Endothelial cell of umbilical vein (primary cell): ENCODE measurements around the gene ST6GAL1. TPM values are rescaled to one million over a fixed set of nuclear protein-coding genes. Genes with fewer than 3 reads are reported as not detected.

Experiments used
- BruUV-seq: library from RNA; stranded (reverse); fragments of 400-500 nt; replicated peaks from 2 replicates; lab custom pipeline; 2021; lab: Mats Ljungman, UMichigan
- CTCF ChIA-PET: fragments of 300-600, 350-600 bp; sonication (Branson Sonifier 250); formaldehyde crosslinking; loops from one replicate; lab custom pipeline; 2021; ENCODE audit warnings: antibody characterized with exemption, inconsistent platforms; lab: Charles Lee
- POLR2A ChIA-PET: fragments of 300-600, 350-600 bp; sonication (Branson Sonifier 250); formaldehyde crosslinking; loops from one replicate; lab custom pipeline; 2021; ENCODE audit warnings: antibody characterized with exemption, inconsistent platforms; lab: Charles Lee
- DNase-seq: peaks from one replicate; pipeline ENCODE4 v3.0.0-alpha.2; 2011; ENCODE audit warnings: low read depth, low spot score
- FAIRE-seq: peaks from 2 replicates; lab custom pipeline; 2011; peaks lifted over from hg19 to GRCh38; lab: Jason Lieb, UNC
- H2AFZ ChIP-seq: 2 replicates; pipeline ENCODE4 v1.6.0; 2012; ENCODE audit warnings: low read depth, low read length, control low read depth, inconsistent platforms
- H3K27ac ChIP-seq: 2 replicates; pipeline ENCODE4 v1.5.1; 2011; ENCODE audit warnings: low read depth, mild to moderate bottlenecking, control low read depth, low read length, moderate library complexity; ENCODE audit not compliant: insufficient read depth
- H3K27me3 ChIP-seq, 2 experiments: 2 replicates each; pipeline versions ENCODE4 v1.6.0 to v1.6.1; 2011; ENCODE audit warnings: low read length in 2 of 2, mixed read lengths in 1 of 2; ENCODE audit not compliant: control insufficient read depth in 2 of 2, insufficient read depth in 2 of 2
- H3K36me3 ChIP-seq, 2 experiments: 2 replicates in 1 of 2; 3 replicates in 1 of 2; pipeline ENCODE4 v1.5.1; 2011; ENCODE audit warnings: low read length in 2 of 2, mild to moderate bottlenecking in 1 of 2, moderate library complexity in 1 of 2; ENCODE audit not compliant: control insufficient read depth in 2 of 2, insufficient read depth in 2 of 2; ENCODE audit errors: extremely low read depth in 1 of 2
- H3K4me1 ChIP-seq: 3 replicates; pipeline ENCODE4 v1.5.1; 2011; ENCODE audit warnings: mild to moderate bottlenecking, low read length; ENCODE audit not compliant: control insufficient read depth, insufficient read depth; ENCODE audit errors: extremely low read depth
- H3K4me2 ChIP-seq: 2 replicates; pipeline ENCODE4 v1.6.1; 2011; ENCODE audit warnings: low read length, control low read depth, mixed read lengths; ENCODE audit not compliant: insufficient read depth
- H3K4me3 ChIP-seq, 3 experiments: fragments of 200-600 bp in 1 of 3; sonication (generic), shearing (Covaris generic) in 1 of 3; replicated peaks in 1 of 3; 2 replicates each; pipeline ENCODE4 v1.5.1; 2011 to 2016; ENCODE audit warnings: control low read depth in 3 of 3, low read length in 3 of 3, mild to moderate bottlenecking in 2 of 3, inconsistent platforms in 1 of 3, low read depth in 1 of 3, moderate library complexity in 1 of 3; ENCODE audit not compliant: insufficient read depth in 1 of 3
- H3K79me2 ChIP-seq: 2 replicates; pipeline ENCODE4 v1.6.0; 2012; ENCODE audit warnings: low read length, inconsistent platforms; ENCODE audit not compliant: control insufficient read depth, insufficient read depth
- H3K9ac ChIP-seq: replicated peaks from 2 replicates; pipeline ENCODE3; 2011; ENCODE audit warnings: low read length, control low read depth; ENCODE audit not compliant: insufficient read depth; ENCODE audit errors: extremely low read depth
- H3K9me1 ChIP-seq: replicated peaks from 3 replicates; pipeline ENCODE4 v1.6.0; 2011; ENCODE audit warnings: mild to moderate bottlenecking, low read length; ENCODE audit not compliant: control insufficient read depth, insufficient read depth; ENCODE audit errors: extremely low read depth
- H3K9me3 ChIP-seq: replicated peaks from 2 replicates; pipeline ENCODE4 v1.5.1; 2012; ENCODE audit warnings: low read length, inconsistent platforms; ENCODE audit not compliant: control insufficient read depth, insufficient read depth
- H4K20me1 ChIP-seq: replicated peaks from 2 replicates; pipeline ENCODE3; 2011; ENCODE audit warnings: mild to moderate bottlenecking, low read length; ENCODE audit not compliant: control insufficient read depth, insufficient read depth; ENCODE audit errors: extremely low read depth
- EZH2 ChIP-seq: IDR thresholded peaks from 2 replicates; pipeline ENCODE4 v1.6.1; 2012; ENCODE audit warnings: borderline replicate concordance, low read depth, mild to moderate bottlenecking, moderate library complexity, low read length, inconsistent platforms; ENCODE audit not compliant: severe bottlenecking
- FOS ChIP-seq: IDR thresholded peaks from 2 replicates; pipeline ENCODE4 v1.6.1; 2011; ENCODE audit warnings: mild to moderate bottlenecking, low read length, moderate library complexity, borderline replicate concordance; ENCODE audit not compliant: insufficient read depth
- GATA2 ChIP-seq: IDR thresholded peaks from 2 replicates; pipeline ENCODE4 v1.7.0; 2011; ENCODE audit warnings: low read depth, mild to moderate bottlenecking, moderate library complexity, mixed read lengths, low read length; ENCODE audit not compliant: insufficient read length, insufficient read depth
- JUN ChIP-seq: IDR thresholded peaks from 2 replicates; pipeline ENCODE4 v1.6.1; 2011; ENCODE audit warnings: borderline replicate concordance, low read depth; ENCODE audit not compliant: insufficient read length, insufficient read depth
- MAX ChIP-seq: IDR thresholded peaks from 2 replicates; pipeline ENCODE4 v1.6.1; 2011; ENCODE audit not compliant: insufficient read depth, insufficient read length
- MYC ChIP-seq: IDR thresholded peaks from one replicate; pipeline ENCODE4 v1.6.1; 2011; ENCODE audit warnings: mild to moderate bottlenecking, low read depth, low read length
- POLR2A ChIP-seq: IDR thresholded peaks from 2 replicates; pipeline ENCODE4 v1.6.1; 2012; ENCODE audit warnings: low read depth, mild to moderate bottlenecking, control low read depth, low read length
- POLR2AphosphoS5 ChIP-seq: IDR thresholded peaks from 2 replicates; pipeline ENCODE4 v1.6.1; 2012; ENCODE audit warnings: low read depth, mild to moderate bottlenecking, control low read depth, low read length, moderate library complexity; ENCODE audit not compliant: insufficient read depth
- dilution Hi-C: fragments of 300-500 bp; cut with MboI; formaldehyde crosslinking; loops from one replicate; pipeline ENCODE4 v1.15.0; 2019; ENCODE audit warnings: low sequenced_read_pairs; ENCODE audit not compliant: extremely low pct_ligation_motif_present
- intact Hi-C: fragments of 100-400 bp; cut with micrococcal nuclease; formaldehyde crosslinking; loops from one replicate; pipeline ENCODE4 v1.10.0; 2022
- polyA plus RNA-seq, 4 experiments: library from polyadenylated mRNA; depleted of rRNA in 3 of 4; stranded (reverse) in 3 of 4; unstranded in 1 of 4; fragments of >200 nt; gene quantifications; 2 replicates each; pipeline versions ENCODE4 v1.2.1 to v1.2.3, GENCODE V29; 2011 to 2012; ENCODE audit warnings: missing spikeins in 1 of 4
- total RNA-seq: library from RNA; stranded (reverse); gene quantifications from 2 replicates; pipeline ENCODE4 v1.2.3, GENCODE V29; 2021
- TF ChIP-seq, protein P1 (sequence below), 2 donors: IDR thresholded peaks; 1 replicate in 1 of 2; 2 replicates in 1 of 2; pipeline ENCODE4 v1.5.1; 2011; ENCODE audit warnings: low read length in 2 of 2, mild to moderate bottlenecking in 2 of 2, moderate library complexity in 2 of 2, control low read depth in 1 of 2, inconsistent platforms in 1 of 2, low read depth in 1 of 2; ENCODE audit not compliant: insufficient read depth in 1 of 2; ENCODE audit errors: extremely low read depth in 1 of 2

Gene ST6GAL1
- total and polyA plus RNA-seq, 2 donors (not counting 3 experiments of a cell fraction or from before 2014, with no cell fraction given) = 63.9 to 101 TPM

DNA sequence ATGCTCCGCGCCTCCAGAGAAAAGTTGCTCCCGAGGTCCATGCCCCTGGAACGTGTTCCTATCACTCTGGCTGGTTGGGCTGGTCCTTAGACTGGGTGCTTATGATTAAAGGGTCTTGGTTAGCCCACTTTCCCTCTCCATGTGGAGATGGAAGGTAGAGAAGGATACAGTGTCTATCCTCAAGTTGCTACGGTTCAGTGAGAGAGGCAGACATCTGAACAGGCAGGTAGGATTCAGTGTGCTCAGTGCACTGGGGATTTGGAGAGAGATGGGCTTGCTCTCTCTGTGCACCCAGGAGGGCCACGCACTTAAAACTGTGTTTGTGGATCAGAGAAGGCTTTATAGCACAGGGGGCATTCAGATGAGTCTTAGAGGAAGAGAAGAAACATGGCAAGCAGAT is 146.0 kb downstream of the ST6GAL1 start:
- Histone ChIP-seq H3K9me1 (no peaks in the 10 kb centered on the region), H3K4me2 (no peak overlapping the region), H3K79me2 (no peaks in the 10 kb centered on the region), H3K9me3 (no peaks in the 10 kb centered on the region), H3K27ac (no peak overlapping the region), H2AFZ (no peak overlapping the region), H3K36me3 (peaks cover 3 to 47% of the 10 kb centered on the region in 2 experiments), H4K20me1 (no peaks in the 10 kb centered on the region), H3K4me1 (no peaks in the 10 kb centered on the region), H3K27me3 (no peaks in the 10 kb centered on the region), H3K9ac (no peak overlapping the region), H3K4me3 (no peak overlapping the region)
- TF ChIP-seq MYC = no peak
- TF ChIP-seq JUN = no peak
- POLR2A ChIA-PET = no interaction called here
- intact Hi-C loops = no loop called here
- BruUV-seq = TSS peak; percentile 26
- CTCF ChIA-PET = no interaction called here
- dilution Hi-C loops = no loop called here
- DNase-seq = no peak
- no peak for FAIRE-seq

DNA sequence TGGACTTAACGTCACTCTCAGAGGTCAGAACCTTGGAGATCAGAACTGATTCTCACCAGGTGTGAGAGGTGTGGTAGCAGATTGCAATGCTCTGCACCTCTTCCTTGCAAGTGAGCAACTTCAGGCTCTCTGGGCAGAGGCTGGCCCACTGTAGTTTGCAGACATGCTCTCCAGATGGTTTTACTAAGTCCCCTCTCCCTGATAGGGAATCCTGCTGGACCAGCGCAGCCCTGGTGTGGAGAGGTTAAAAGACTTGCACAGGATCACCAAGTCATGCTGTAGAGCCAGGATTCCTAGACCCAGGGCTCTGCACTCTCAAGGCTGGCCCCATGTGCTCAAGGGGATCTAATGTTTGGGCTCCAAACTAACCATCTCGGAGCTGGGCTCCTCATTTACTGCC is 146.8 kb downstream of the ST6GAL1 start:
- no peaks in the 10 kb centered on the region for H3K9me1 ChIP-seq
- TF ChIP-seq MYC = no peak
- no peak for TF ChIP-seq FOS
- no peak for TF ChIP-seq GATA2
- TF ChIP-seq MAX = no peak
- TF ChIP-seq, protein P1, sequence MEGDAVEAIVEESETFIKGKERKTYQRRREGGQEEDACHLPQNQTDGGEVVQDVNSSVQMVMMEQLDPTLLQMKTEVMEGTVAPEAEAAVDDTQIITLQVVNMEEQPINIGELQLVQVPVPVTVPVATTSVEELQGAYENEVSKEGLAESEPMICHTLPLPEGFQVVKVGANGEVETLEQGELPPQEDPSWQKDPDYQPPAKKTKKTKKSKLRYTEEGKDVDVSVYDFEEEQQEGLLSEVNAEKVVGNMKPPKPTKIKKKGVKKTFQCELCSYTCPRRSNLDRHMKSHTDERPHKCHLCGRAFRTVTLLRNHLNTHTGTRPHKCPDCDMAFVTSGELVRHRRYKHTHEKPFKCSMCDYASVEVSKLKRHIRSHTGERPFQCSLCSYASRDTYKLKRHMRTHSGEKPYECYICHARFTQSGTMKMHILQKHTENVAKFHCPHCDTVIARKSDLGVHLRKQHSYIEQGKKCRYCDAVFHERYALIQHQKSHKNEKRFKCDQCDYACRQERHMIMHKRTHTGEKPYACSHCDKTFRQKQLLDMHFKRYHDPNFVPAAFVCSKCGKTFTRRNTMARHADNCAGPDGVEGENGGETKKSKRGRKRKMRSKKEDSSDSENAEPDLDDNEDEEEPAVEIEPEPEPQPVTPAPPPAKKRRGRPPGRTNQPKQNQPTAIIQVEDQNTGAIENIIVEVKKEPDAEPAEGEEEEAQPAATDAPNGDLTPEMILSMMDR (IDR thresholded peaks at IDR 0.05; ENCODE audit: extremely low read depth in 1 of 2, insufficient read depth in 1 of 2, low read depth in 1 of 2, low read length in 2 of 2) = no peak
- TF ChIP-seq EZH2 = no peak
- no peak for TF ChIP-seq JUN
- TF ChIP-seq POLR2AphosphoS5 = no peak
- no peak for TF ChIP-seq POLR2A
- dilution Hi-C loops = no loop called here
- intact Hi-C loops = no loop called here
- DNase-seq = no peak
- no peak overlapping the region for H3K27ac ChIP-seq
- FAIRE-seq = no peak
- no peaks in the 10 kb centered on the region for H4K20me1 ChIP-seq
- no peak overlapping the region for H2AFZ ChIP-seq
- no peaks in the 10 kb centered on the region for H3K79me2 ChIP-seq
- no peak overlapping the region for H3K4me3 ChIP-seq
- H3K27me3 ChIP-seq = no peaks in the 10 kb centered on the region
- H3K4me2 ChIP-seq = no peak overlapping the region
- CTCF ChIA-PET = no interaction called here
- H3K9ac ChIP-seq = no peak overlapping the region
- peaks cover 3 to 45% of the 10 kb centered on the region in 2 experiments for H3K36me3 ChIP-seq
- BruUV-seq = no TSS peak
- no peaks in the 10 kb centered on the region for H3K9me3 ChIP-seq
- POLR2A ChIA-PET = no interaction called here
- no peaks in the 10 kb centered on the region for H3K4me1 ChIP-seq
